Measurements from ENCODE around the gene ADARB1. TPM values are rescaled to one million over a fixed set of nuclear protein-coding genes. Genes with fewer than 3 reads are reported as not detected.

The ADARB1 gene
- total and polyA plus RNA-seq, 9 of the 15 experiments (the other 6 are each of a cell fraction or from before 2014, with no cell fraction given): 6.7 to 16.0 (median 8.3) TPM

- Histone ChIP-seq H3K36me3 (ENCODE audit: control insufficient read depth, insufficient read depth, low read length) (no peaks in the 10 kb centered on the region), H3K9ac (ENCODE audit: insufficient read depth in 1 of 2, low read depth in 2 of 2, low read length in 2 of 2) (no peak overlapping the region), H3K4me2 (ENCODE audit: insufficient read depth, low read length) (no peak overlapping the region), H4K20me1 (replicated peaks; ENCODE audit: control insufficient read depth, insufficient read depth, low read length) (no peaks in the 10 kb centered on the region), H3K79me2 (ENCODE audit: control insufficient read depth, insufficient read depth, low read length) (no peaks in the 10 kb centered on the region), H3K9me3 (replicated peaks; ENCODE audit: control insufficient read depth, insufficient read depth, low read depth, low read length) (no peaks in the 10 kb centered on the region), H3K27me3 (ENCODE audit: control insufficient read depth in 2 of 2, insufficient read depth in 2 of 2, low read length in 2 of 2) (peaks cover 0 to 10% of the 10 kb centered on the region in 2 experiments; a peak in 1 of 5 replicates), H3K4me3 (no peak overlapping the region), H3K4me1 (replicated peaks in 1 of 2; ENCODE audit: control insufficient read depth in 2 of 2, insufficient read depth in 2 of 2, low read length in 2 of 2) (peaks cover 13 to 19% of the 10 kb centered on the region in 2 experiments; a peak in 4 of 5 replicates), H2AFZ (ENCODE audit: low read depth, low read length) (no peak overlapping the region), H3K27ac (ENCODE audit: extremely low read depth, low read depth, low read length) (no peak overlapping the region), H3K9me1 (ENCODE audit: control insufficient read depth, insufficient read depth, low read length) (no peaks in the 10 kb centered on the region)
- in situ Hi-C loops (cut with MboI): no loop called here
- WGBS (ENCODE audit: insufficient coverage, low coverage, missing lambda C conversion rate): 0% methylated on average over 2 of the region's 3 CpGs
- ATAC-seq: no peak
- FAIRE-seq: no peak
- DNase-seq (ENCODE audit: extremely low read depth in 1 of 4, low spot score in 3 of 4): no peak
- TF ChIP-seq U2AF1 (optimal IDR thresholded peaks at IDR 0.05; ENCODE audit: low read depth, low read length) (no peak), EGR1 (conservative IDR thresholded peaks at IDR 0.05) (peak; percentile 43; the same call in 1 of the 2 replicates)
- intact Hi-C loops (cut with micrococcal nuclease): no loop called here
- CTCF ChIA-PET (ENCODE audit: low intra/inter-chr PET ratio): no interaction called here
- POLR2A ChIA-PET: no interaction called here
- BruUV-seq (replicated peaks): no TSS peak
Measured at GRCh38 chr21:45156459-45156858, 82.1 kb downstream of the ADARB1 start.

- DNase-seq (ENCODE audit: extremely low read depth in 1 of 4, low spot score in 3 of 4): no peak
- no peaks in the 10 kb centered on the region for H3K79me2 ChIP-seq (ENCODE audit: control insufficient read depth, insufficient read depth, low read length)
- H3K4me1 ChIP-seq (replicated peaks in 1 of 2; ENCODE audit: control insufficient read depth in 2 of 2, insufficient read depth in 2 of 2, low read length in 2 of 2): peaks cover 4 to 8% of the 10 kb centered on the region in 2 experiments; a peak in 3 of 5 replicates
- ATAC-seq: no peak
- no peaks in the 10 kb centered on the region for H3K9me1 ChIP-seq (ENCODE audit: control insufficient read depth, insufficient read depth, low read length)
- in situ Hi-C loops (cut with MboI): no loop called here
- no peaks in the 10 kb centered on the region for H3K9me3 ChIP-seq (replicated peaks; ENCODE audit: control insufficient read depth, insufficient read depth, low read depth, low read length)
- no peak for FAIRE-seq
- CTCF ChIA-PET (ENCODE audit: low intra/inter-chr PET ratio): no interaction called here
- H3K36me3 ChIP-seq (ENCODE audit: control insufficient read depth, insufficient read depth, low read length): no peaks in the 10 kb centered on the region
- H3K4me2 ChIP-seq (ENCODE audit: insufficient read depth, low read length): no peak overlapping the region
- intact Hi-C loops (cut with micrococcal nuclease): no loop called here
- H4K20me1 ChIP-seq (replicated peaks; ENCODE audit: control insufficient read depth, insufficient read depth, low read length): no peaks in the 10 kb centered on the region
- H2AFZ ChIP-seq (ENCODE audit: low read depth, low read length): no peak overlapping the region
- 15% methylated on average over 8 of the region's 8 CpGs for WGBS (ENCODE audit: insufficient coverage, low coverage, missing lambda C conversion rate)
- no TSS peak for BruUV-seq (replicated peaks)
- H3K9ac ChIP-seq (ENCODE audit: insufficient read depth in 1 of 2, low read depth in 2 of 2, low read length in 2 of 2): no peak overlapping the region
- H3K27me3 ChIP-seq (ENCODE audit: control insufficient read depth in 2 of 2, insufficient read depth in 2 of 2, low read length in 2 of 2): peaks cover 0 to 10% of the 10 kb centered on the region in 2 experiments; a peak in 1 of 5 replicates
- H3K27ac ChIP-seq (ENCODE audit: extremely low read depth, low read depth, low read length): no peak overlapping the region
- POLR2A ChIA-PET: interaction anchor here (0.6 to 1.3 kb wide), 2 partner anchors 9 to 130 kb away, joined by 3 to 5 read pairs; partner anchors contain the start of gene POFUT2
- no peak overlapping the region for H3K4me3 ChIP-seq
- TF ChIP-seq FOXM1 (IDR thresholded peaks at IDR 0.05; ENCODE audit: low read depth) (no peak), FOXM1 (CRISPR knock-in tag; IDR thresholded peaks at IDR 0.05; ENCODE audit: low read depth) (no peak), UBTF (IDR thresholded peaks at IDR 0.05; ENCODE audit: borderline replicate concordance in 1 of 2, low read depth in 2 of 2, low read length in 2 of 2) (no peak), KDM1A (IDR thresholded peaks at IDR 0.05) (no peak), JUNB (CRISPR knock-in tag; conservative IDR thresholded peaks at IDR 0.05) (no peak), DLX4 (CRISPR knock-in tag; IDR thresholded peaks at IDR 0.05) (no peak), NUFIP1 (IDR thresholded peaks at IDR 0.05; ENCODE audit: partially characterized antibody) (no peak), RB1 (IDR thresholded peaks at IDR 0.05; ENCODE audit: low read depth) (no peak), ZNF77 (CRISPR knock-in tag; IDR thresholded peaks at IDR 0.05) (no peak), ZNF354B (CRISPR knock-in tag; IDR thresholded peaks at IDR 0.05) (no peak), CHD2 (IDR thresholded peaks at IDR 0.05; ENCODE audit: low read depth, low read length) (no peak), ZBTB2 (IDR thresholded peaks at IDR 0.05) (no peak), MTA2 (IDR thresholded peaks at IDR 0.05; ENCODE audit: low read depth) (no peak)
Measured at GRCh38 chr21:45157932-45158331, 83.6 kb downstream of the ADARB1 start.

All from K562 (cell line).